HG03571 (cell line): ENCODE results near the gene CLDN6.

Experiments used
- ATAC-seq: cut with Tn5 transposase; IDR thresholded peaks from one replicate; pipeline ENCODE4 v1.9.1; 2021; ENCODE audit not compliant: unreplicated experiment

Gene CLDN6

DNA sequence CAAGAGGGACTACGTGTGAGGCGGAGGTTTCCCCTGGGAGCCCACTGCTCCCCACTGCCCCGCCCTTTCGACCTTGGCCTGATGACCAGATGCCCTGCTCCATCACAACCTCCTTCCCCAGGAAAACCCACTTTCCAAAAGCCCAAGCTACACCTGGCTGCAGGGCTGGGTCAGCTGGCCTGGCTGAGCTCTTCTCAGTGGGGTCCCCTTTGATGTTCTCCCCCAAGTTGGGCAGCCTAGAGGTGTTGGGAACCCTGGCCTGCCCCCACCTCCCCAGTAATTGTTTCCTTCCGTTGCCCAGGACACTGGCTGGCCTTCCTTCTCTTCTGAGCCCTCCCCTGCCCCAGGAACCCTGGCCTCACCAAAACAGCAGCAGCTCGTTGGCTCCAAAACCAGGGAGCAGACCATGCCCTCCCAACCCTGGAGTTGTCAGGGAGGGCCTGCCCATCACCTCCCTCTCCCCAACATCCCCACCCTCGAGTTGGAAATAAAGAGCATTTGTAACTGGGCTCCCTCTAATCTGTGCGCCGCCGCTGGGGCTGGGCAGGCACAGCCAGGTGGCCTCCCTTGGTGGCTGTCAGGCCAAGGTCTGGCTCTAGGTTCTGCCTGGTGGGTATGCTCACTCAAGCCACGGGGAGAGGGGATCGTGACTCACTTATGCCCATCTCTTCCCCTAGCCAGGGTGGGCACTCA is 3.8 kb downstream of the CLDN6 start:
- ATAC-seq = no peak

DNA sequence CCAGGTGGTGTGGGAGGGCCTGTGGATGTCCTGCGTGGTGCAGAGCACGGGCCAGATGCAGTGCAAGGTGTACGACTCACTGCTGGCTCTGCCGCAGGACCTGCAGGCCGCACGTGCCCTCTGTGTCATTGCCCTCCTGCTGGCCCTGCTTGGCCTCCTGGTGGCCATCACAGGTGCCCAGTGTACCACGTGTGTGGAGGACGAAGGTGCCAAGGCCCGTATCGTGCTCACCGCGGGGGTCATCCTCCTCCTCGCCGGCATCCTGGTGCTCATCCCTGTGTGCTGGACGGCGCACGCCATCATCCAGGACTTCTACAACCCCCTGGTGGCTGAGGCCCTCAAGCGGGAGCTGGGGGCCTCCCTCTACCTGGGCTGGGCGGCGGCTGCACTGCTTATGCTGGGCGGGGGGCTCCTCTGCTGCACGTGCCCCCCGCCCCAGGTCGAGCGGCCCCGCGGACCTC is 4.5 kb downstream of the CLDN6 start:
- no peak for ATAC-seq

DNA sequence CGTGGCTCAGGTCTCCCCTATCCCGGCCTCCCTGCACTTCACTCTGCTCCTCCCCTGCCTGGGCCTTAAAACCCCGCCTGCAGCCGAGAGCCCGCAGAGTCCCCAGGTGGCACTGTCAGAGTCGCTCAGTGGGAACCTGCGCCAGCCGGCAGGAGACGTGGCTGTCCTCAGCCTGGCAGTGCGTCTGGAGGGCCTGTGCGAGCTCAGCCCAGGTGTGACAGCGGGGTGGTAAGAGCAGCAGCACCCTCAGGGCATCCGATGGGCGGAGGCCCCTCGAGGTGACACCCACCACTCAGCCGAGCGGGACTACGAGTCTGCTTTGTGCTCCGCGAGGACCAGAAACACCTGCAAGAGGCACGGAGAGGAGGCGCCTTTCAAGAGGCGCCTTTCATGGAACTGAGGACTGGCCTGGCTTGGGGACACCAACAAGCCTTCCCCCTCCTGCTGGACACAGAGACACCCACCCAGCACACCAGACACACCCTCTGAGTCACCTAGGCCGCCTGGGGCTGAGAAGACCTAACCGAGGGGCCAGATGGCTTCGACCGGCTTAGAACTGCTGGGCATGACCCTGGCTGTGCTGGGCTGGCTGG is 5.1 kb downstream of the CLDN6 start, which contains the start of gene CLDN9:
Gene CLDN9, plus strand, starts transcription at position 96 of the 593 bp plus-strand sequence. Its CDS starts 440 bp downstream, at position 536.
- ATAC-seq = no peak

DNA sequence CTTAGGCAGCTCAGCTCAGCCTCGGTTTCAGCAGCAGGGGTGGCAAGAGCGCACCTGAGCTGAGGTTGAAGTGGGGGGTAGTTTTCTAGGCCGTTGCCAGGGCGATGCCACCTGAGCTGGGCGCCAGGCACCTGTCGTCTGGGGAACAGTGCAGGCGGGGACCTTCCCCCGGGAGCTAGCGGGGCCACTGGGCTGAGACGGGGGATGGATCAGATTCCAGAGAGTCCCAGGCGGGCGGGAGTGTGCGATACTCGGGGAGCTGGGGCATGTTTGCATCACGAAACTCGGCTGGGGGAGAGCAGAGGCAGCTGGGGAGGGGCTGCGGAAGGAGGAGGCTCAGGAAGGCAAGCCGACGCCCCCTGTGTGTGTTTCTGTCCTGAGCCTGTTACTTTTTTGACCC is 5.7 kb downstream of the CLDN6 start:
- ATAC-seq = no peak

DNA sequence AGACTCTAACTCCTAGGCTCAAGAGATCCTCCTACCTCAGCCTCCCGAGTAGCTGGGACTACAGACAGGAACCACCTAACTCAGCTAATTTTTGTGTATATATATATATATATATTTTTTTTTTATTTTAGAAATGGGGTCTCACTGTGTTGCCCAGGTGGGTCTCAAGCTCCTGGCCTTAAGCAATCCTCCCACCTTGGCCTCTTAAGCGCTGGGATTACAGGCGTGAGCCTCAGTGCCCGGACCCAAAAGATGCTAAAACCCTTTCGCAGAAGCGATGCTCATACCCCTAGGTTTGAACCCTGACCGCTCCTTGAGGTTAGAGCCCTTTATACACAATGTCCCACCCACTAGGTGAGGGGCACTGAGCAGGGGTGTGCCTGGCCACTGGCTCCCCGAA is 7.5 kb downstream of the CLDN6 start:
- ATAC-seq = no peak

DNA sequence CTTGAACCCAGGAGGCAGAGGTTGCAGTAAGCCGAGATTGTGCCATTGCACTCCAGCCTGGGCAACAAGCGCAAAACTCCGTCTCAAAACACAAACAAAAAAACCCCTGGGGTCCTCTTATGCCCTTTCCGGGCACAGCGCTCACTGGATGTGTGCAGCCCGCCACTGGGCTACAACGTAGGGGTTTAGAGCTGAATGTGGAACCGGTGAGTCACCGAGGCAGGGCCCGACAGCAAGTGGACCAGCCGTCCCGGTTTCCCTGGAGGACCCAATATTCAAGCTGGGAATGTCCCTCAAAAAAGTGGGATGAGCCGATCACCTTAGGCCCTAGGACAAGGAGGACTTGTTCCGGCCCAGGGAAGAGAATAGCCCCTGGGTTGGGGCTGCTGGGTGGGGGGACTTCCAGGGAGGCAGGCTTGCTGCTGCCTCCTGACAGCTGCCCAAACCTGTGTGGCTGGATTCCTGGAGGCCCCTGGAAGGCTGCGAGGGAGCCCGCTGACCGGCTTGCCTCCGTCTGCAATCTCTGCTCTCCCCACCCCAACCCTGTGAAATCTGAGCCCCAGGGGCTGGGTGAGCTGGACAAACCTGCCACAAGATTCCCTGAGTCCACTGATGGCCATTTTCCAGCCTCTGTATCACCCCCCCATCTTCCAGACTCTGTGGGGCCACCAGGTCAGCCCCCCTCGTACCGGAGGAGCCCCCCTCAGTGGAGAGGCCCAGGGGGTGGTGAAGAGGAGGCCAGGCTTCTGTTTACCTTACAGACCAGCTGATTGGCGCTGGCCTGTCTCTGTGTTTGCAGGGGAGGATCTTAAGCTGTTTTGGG is 8.2 kb downstream of the CLDN6 start:
- no peak for ATAC-seq

DNA sequence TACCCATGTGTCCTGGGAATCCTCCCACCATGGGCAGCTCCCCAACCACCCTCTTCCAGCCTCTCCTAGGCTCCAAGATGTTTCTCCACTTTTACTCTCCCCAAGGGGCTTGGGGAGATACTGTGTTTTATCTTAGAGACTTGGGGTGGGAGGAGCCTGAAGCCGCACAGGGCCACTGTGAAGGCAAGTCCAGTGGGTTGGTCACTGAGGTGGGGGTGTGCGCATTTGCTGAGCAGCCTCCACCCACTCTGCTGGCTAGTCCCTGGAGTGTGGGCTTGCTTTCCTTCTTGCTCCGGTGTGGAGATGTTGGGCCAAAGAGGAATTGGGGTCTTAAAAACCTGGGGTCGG is 9.3 kb downstream of the CLDN6 start:
- ATAC-seq = no peak

DNA sequence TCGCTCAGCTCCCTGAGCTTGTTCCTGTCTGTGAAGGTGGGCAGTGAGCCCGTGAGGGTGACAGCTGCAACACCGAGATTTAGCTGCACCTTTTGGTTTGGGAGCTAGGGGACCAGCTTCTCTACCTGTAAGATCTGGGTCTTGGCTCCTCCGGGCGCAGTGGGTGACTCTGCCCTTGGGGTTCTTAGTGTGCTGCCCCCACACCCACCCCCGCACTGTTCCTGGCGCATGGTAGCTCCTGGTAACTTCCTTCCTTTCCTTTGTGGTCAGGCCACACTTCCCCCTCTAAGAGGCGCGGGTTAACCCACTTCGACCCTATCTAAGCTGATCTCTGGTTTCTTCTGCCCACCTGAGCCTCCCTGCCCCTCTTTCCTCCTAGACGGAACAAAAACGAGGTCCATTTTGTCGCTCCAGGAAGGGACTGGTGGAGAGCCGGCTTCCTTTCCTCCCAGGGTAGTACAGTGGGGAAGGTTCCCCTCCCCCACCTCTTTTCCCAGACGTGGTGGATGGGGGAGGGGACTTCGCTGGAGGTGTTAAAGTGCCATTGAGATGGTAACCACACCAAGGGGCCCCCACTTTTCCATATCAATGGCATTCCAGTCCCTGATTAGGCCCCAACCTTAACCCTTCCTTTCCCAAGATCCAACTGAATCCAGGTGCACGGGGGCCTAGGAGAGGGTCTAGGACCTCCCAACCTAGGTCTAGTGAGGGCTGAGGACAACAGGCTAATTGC is 9.9 kb downstream of the CLDN6 start:
- ATAC-seq = no peak

DNA sequence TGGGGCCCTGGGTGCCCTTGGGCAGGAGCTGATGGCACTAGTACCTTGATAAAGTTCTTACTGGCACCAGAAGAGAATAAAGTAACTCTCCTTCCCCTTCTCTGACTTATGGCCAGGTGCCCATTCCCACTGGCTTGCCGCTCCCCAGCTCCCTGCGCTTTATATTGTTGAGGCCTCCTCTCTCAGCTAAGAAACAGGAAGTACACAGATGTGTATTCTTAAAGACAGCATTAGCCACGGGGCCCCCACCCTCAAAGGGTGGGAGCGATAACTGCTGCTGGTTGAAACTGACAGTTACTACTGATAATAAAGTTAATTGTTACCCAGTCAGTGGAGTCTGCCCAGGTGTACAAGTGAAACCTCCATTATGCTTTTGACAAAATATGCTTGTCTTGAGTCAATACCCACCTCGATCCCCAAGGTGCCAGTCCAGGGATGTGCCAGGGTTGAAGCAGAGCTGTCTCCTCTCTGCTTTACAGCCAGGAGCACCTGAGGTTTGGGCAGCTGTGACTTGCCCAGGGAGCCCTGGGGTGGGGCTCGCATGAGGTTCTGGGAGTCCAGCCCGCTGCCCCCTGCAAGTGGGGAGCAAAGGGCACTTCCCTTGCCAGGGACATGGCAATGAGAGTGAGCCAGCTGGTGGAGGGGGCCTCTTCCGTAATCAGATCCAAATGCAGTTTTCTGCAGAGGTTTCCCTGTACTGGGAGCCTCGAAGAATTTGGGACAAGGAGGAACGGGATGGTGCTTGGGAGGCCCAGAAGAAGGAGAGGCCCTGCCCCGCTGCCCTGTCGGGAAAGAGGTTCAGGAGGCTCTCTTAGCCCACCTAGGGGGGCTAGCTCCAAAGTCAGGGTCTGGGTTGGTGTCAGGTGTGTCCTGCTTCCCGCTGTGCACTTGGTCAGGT is 10.7 kb downstream of the CLDN6 start:
- no peak for ATAC-seq

DNA sequence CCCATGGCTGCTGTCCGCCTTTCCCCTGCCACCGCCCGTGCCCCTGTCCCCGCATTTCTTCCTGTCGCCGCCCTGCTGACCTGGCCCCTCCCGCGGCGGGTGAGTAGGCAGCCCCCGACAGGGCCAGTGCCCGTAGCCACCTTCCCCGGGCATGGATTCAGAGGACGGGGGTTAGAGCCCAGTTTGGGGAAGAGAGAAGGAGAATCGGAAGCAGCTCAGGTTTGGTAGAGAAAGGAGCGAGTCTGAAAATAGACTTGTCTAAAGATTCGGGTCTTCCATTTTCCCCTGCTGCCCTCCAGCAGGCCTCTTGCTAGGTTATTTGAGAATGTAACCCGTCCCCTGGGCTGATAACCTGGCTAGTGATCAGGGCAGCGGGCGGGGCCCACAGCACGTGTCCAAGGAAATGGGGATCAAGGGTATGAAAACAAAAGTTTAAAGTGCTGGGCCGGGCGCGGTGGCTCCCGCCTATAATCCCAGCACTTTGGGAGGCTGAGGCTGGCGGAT is 13.2 kb downstream of the CLDN6 start:
- ATAC-seq = no peak

DNA sequence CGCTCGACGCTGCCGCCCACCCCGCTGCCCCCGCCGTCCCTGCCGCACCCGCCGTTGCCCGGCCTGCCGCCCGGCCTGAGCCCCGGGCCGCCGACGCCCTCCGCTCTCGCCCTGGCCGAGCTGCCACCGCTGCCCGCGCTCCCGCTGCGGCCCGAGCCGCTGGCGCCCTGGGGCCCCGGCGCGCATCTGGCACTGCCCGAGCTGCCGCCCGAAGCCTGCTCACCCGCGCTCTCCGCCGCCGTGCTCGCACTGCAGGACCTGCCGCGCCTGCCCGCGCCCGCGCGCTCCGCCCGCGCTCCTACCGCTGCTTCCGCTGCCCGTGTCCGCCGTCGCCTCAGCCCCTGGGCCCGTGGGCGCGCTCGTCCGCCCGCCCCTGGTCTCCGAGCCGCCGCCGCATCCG is 13.7 kb downstream of the CLDN6 start:
- peak; percentile 9 for ATAC-seq

DNA sequence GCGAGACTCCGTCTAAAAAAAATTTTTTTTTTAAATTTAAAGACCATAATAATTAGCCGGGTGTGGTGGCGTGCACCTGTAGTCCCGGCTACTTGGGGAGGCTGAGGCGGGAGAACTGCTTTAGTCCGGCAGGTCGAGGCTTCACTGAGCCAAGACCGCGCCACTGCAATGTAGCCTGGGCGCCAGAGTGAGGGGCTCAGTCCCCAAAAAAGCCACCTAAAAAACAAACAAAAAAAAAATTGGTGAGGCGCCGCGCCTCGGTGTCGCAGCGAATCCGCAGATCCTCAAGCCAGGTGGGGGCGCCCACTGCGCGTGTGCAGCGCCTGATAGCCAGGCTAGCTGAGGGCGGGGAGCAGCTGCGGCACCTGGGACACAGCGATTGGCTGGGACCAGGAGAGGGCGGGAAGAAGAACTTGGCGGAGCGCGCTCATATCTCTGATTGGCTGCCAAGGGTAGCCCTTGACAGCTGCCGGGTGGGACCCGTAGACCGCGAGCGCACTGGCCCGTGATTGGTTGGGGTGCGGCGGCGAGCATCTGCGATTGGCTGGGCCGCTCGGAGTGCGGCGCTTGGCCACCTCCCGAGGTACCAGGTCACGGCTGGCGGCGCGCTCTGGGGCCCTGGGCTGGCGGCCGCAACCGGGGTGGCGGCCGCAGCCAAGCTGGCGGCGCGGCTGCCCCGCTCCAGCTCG is 14.3 kb downstream of the CLDN6 start:
- peak; percentile 91 for ATAC-seq

DNA sequence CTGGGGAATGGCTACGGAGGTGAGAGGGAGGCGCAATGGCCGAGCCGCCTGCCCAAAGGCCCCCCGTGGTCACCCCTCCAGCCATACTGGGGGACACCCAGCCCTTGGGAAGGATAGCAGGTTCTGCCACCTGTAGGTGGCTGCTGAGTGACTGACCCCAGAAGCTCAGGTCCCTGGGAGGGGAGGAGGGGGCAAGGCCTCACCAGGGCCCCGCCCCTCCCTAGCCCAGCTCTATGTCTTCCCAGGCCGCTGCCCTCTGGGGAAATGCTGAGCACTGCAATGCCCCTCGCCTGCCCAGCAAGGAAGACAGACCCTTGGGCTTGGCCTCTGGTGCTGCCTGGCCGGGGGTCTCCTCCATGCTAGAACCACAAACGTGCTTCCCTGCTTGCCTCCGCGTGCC is 16.7 kb downstream of the CLDN6 start:
- ATAC-seq = no peak

DNA sequence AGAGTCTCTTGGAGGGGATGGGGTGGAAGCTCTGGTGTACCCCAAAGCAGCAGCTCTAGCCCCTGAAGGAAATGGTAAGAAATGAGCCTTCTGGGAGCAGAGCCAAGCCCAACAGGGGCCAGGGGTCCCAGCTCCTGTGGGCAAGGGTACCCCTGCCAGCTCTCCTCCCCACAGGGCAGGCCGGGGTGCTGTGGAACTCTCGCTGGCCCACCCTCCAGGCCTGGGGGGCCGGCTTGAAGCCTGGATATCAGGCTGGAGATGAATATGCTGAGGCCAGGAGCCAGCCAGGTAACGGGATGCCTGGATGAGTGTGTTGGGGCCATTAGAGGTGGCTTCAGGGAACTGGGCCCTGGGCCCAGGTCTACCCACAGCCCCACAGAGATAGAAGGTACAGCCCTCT is 17.4 kb downstream of the CLDN6 start:
- no peak for ATAC-seq

DNA sequence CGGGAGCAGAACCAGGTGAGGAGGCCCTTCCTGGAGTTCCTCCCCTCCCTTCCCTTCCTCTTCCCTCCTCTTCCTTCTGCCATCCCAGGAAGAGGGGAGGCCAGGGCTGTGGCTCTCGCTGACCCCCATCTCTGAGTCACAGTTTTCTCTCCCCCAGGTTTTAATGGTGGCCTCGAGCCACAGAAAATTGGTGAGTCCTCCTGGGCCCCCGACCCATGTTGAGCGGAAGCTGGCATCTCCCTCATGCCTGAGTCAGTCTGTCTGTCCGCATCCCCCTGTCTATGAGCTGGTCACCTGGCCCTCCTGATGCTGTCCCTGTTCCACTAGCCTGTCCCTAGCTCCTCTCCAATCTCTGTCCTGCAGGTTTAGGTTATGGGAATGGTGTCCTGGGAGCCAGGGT is 18.1 kb downstream of the CLDN6 start:
- ATAC-seq = no peak

DNA sequence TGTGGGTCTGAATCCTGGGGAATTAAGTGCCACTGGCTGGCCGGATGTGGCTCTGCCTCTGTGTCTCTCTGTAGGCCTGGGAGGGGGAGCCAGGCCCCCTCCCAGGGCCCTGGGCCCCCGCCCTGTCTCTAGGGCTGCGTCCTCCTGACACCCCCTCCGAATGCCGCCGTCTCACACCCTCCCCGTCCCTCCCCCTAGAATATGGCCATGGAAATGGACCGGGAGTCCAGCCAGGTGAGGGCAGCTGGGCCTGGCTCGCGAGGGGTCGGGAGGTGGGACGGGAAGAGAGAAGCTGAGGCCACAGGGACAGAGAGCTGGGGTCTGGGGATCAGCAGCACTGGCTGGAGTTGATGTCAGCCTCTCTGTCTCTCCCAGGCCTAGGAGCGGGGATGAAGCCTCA is 21.7 kb downstream of the CLDN6 start:
- no peak for ATAC-seq

DNA sequence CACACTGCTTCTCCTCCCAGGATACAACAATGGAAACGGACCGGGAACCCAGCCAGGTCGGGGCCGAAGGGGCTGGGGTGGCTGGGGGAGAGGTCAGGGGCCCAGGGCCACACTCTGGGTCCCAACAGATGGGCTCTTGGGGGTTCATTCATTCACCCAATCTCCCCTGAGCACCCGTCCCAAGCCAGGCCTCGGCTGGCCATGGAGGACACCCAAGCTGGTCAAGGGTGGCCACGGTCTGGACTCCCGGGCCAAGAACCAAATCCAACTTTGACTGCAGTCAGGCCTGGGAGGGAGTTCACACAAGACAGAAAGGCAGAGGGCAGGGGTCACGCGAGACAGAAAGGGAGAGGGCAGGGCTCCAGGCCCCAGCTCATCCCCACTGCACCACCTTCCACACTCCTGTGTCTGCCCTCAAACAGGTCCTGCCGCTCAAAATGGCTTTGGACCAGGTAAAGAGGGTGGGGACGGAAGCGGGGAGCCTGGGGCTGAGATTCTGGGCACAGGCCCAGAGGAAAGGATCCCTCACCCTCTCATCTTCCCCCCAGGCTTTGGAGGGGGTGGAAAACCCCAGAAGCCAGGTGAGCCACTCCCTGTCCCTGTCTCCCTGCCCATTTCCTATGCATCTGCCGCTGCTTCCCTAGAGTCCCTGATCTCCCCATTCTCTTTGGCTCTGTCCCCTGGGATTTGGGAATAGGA is 25.5 kb downstream of the CLDN6 start:
- ATAC-seq = no peak

DNA sequence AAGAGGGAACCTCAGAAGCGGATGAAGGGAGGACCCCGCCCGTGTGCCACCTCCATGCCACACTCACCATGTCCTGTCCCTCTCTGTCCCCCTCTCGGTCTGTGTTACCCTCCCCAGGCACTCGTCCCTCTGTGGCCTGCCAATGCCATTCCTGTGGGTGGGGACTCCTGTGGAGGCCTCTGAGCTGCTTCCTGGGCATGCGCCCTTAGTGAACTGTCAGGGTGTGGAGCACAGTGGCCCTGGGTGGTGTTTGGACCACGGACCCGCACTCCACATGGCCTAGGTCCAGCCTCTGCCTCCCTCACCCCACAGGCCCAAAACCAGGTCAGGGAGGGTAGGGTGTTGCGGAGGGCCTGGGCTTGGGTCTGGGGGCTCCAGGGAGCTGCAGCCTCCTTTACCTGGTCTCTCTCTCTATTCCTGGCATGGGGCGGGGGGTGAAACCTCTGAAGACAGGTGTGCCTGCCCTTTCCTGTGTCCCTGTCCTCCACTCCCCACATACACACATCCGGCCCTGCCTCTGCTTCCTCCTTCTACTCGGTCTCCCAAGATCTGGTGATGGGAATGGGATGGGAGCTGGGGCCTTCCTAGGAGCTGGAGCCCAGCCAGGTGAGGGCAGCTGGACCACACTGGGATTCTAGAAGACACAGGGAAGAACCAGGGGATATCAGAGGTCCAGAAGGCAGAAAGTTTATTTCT is 26.3 kb downstream of the CLDN6 start:
- no peak for ATAC-seq
